ENCODE data around the gene RAB6A.

- TF ChIP-seq EZH2 (IDR thresholded peaks at IDR 0.05) (no peak), POLR2AphosphoS5 (IDR thresholded peaks at IDR 0.05; ENCODE audit: borderline replicate concordance, low read depth, low read length) (peak; percentile 93)
Observed at GRCh38 chr11:73787643-73788558, 27.0 kb upstream of the RAB6A start, which contains the start of gene MRPL48.
